CD14-positive monocyte (primary cell): Measurements from ENCODE around the gene RBBP6. TPM values are rescaled to one million over a fixed set of nuclear protein-coding genes. Genes with fewer than 3 reads are reported as not detected.

Source experiments
- DNase-seq, 3 donors: peaks; one replicate each; pipeline ENCODE4 v3.0.0-alpha.2; 2011 to 2022
- H2AFZ ChIP-seq: 2 replicates; pipeline ENCODE4 v1.6.0; 2012; ENCODE audit warnings: mild to moderate bottlenecking, low read depth, low read length, inconsistent platforms; ENCODE audit not compliant: insufficient read depth, poor library complexity, severe bottlenecking
- H3K27ac ChIP-seq, 2 donors: 1 replicate in 1 of 2; 2 replicates in 1 of 2; pipeline ENCODE4 v1.5.1; 2012 to 2013; ENCODE audit warnings: low read length in 2 of 2, control low read depth in 1 of 2, inconsistent platforms in 1 of 2, low read depth in 1 of 2, mild to moderate bottlenecking in 1 of 2
- H3K27me3 ChIP-seq, 2 donors: one replicate each; pipeline versions ENCODE4 v1.6.0 to v1.6.1; 2011 to 2013; ENCODE audit warnings: low read length in 2 of 2; ENCODE audit not compliant: control insufficient read depth in 2 of 2, insufficient read depth in 2 of 2
- H3K36me3 ChIP-seq, 2 donors: replicated peaks in 1 of 2; 1 replicate in 1 of 2; 2 replicates in 1 of 2; pipeline versions ENCODE4 v1.5.1 to v1.6.1; 2012 to 2013; ENCODE audit warnings: low read length in 2 of 2, control low read depth in 1 of 2, inconsistent platforms in 1 of 2, mild to moderate bottlenecking in 1 of 2; ENCODE audit not compliant: insufficient read depth in 2 of 2, control insufficient read depth in 1 of 2
- H3K4me1 ChIP-seq, 2 donors: 1 replicate in 1 of 2; 2 replicates in 1 of 2; pipeline versions ENCODE4 v1.5.1 to v1.6.1; 2012 to 2013; ENCODE audit warnings: low read length in 2 of 2, control low read depth in 1 of 2, inconsistent platforms in 1 of 2, mild to moderate bottlenecking in 1 of 2, moderate library complexity in 1 of 2; ENCODE audit not compliant: insufficient read depth in 2 of 2, control insufficient read depth in 1 of 2
- H3K4me2 ChIP-seq: replicated peaks from 2 replicates; pipeline ENCODE3; 2012; ENCODE audit warnings: low read length, moderate library complexity, mild to moderate bottlenecking; ENCODE audit not compliant: poor library complexity, severe bottlenecking; ENCODE audit errors: extremely low read depth
- H3K4me3 ChIP-seq, 3 experiments: fragments of 200-600 bp in 1 of 3; sonication (generic) in 1 of 3; replicated peaks in 1 of 3; 1 replicate in 2 of 3; 2 replicates in 1 of 3; pipeline ENCODE4 v1.5.1; 2011 to 2013; ENCODE audit warnings: low read length in 3 of 3, mild to moderate bottlenecking in 3 of 3, control low read depth in 2 of 3, low read depth in 2 of 3, inconsistent platforms in 1 of 3, moderate library complexity in 1 of 3
- H3K79me2 ChIP-seq: 2 replicates; pipeline ENCODE4 v1.6.0; 2012; ENCODE audit warnings: mild to moderate bottlenecking, control low read depth, inconsistent platforms, low read length, moderate library complexity; ENCODE audit not compliant: insufficient read depth
- H3K9ac ChIP-seq: 2 replicates; pipeline ENCODE4 v1.6.0; 2017; ENCODE audit warnings: low read length, mild to moderate bottlenecking; ENCODE audit not compliant: insufficient read depth, poor library complexity, severe bottlenecking
- H3K9me3 ChIP-seq, 2 donors: replicated peaks in 1 of 2; 1 replicate in 1 of 2; 2 replicates in 1 of 2; pipeline versions ENCODE4 v1.5.1 to v1.6.1; 2012 to 2013; ENCODE audit warnings: low read length in 2 of 2, control low read depth in 1 of 2; ENCODE audit not compliant: control insufficient read depth in 1 of 2, insufficient read depth in 1 of 2
- H4K20me1 ChIP-seq: 2 replicates; pipeline ENCODE4 v1.6.0; 2012; ENCODE audit warnings: mild to moderate bottlenecking, low read length, control low read depth, moderate library complexity; ENCODE audit not compliant: insufficient read depth
- H3K27ac Mint-ChIP-seq, 7 donors: one replicate each; pipeline ENCODE4 v1.8.0; 2020; ENCODE audit warnings: mild to moderate bottlenecking in 7 of 7, mixed read lengths in 7 of 7, moderate library complexity in 6 of 7, inconsistent platforms in 2 of 7
- H3K27me3 Mint-ChIP-seq, 3 donors: one replicate each; pipeline ENCODE4 v1.8.0; 2021 to 2022; ENCODE audit warnings: low read depth in 3 of 3, mild to moderate bottlenecking in 3 of 3, mixed read lengths in 3 of 3, moderate library complexity in 3 of 3, inconsistent platforms in 1 of 3
- H3K36me3 Mint-ChIP-seq, 2 donors: one replicate each; pipeline ENCODE4 v1.8.0; 2020; ENCODE audit warnings: mixed read lengths in 2 of 2, inconsistent platforms in 1 of 2, mild to moderate bottlenecking in 1 of 2
- H3K4me1 Mint-ChIP-seq: one replicate; pipeline ENCODE4 v1.8.0; 2020; ENCODE audit warnings: mild to moderate bottlenecking, mixed read lengths
- H3K4me3 Mint-ChIP-seq, 2 donors: one replicate each; pipeline ENCODE4 v1.8.0; 2020; ENCODE audit warnings: mild to moderate bottlenecking in 2 of 2, mixed read lengths in 2 of 2, moderate library complexity in 1 of 2
- H3K9me3 Mint-ChIP-seq, 7 donors: one replicate each; pipeline ENCODE4 v1.8.0; 2020 to 2022; ENCODE audit warnings: mixed read lengths in 7 of 7, mild to moderate bottlenecking in 6 of 7, moderate library complexity in 6 of 7, inconsistent platforms in 2 of 7
- WGBS: methylation state at CpG from one replicate; pipeline ENCODE4 v1.1.5; 2013; ENCODE audit warnings: missing lambda C conversion rate; ENCODE audit not compliant: insufficient coverage; 5-methylcytosine and 5-hydroxymethylcytosine counted together
- intact Hi-C, 2 donors: fragments of 100-400 bp; cut with micrococcal nuclease; formaldehyde crosslinking; loops; one replicate each; pipeline versions ENCODE4 v1.15.0 to v1.15.1; 2023
- polyA plus RNA-seq, 3 donors: library from polyadenylated mRNA; depleted of rRNA in 1 of 3; unstranded in 2 of 3; stranded (reverse) in 1 of 3; fragments of 300-500 nt in 2 of 3; fragments of >200 nt in 1 of 3; fragmentation: Illumina TruSeq in 2 of 3; gene quantifications; 1 replicate in 2 of 3; 2 replicates in 1 of 3; pipeline ENCODE4 v1.2.3, GENCODE V29; 2012 to 2021
- TF ChIP-seq, protein P1 (sequence below): fragments of 200-600 bp; IDR thresholded peaks from one replicate; pipeline ENCODE4 v1.8.0; 2022; ENCODE audit warnings: antibody characterized with exemption, mild to moderate bottlenecking

The RBBP6 gene
- polyA plus RNA-seq, 3 donors = 13.2 to 85.2 (median 20.1) TPM

DNA sequence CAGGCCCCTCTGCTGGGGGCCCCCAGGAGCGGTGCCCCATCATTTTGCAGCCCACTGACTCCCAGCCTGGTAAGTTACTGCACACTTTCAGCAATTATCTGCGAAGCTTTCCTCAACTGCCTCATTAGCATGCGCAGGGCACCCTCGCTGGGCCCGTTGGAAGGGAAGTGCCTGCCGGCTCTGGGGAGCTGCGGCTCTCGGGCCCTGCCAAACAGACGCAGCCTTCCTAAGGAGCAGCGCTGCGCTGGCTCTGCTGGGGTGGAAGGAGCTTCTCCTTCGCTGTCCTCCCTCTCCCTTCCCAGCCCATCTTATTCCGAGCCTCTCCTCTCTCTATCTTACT is 71.0 kb downstream of the RBBP6 start:
- H3K79me2 ChIP-seq = no peaks in the 10 kb centered on the region
- no peak overlapping the region for H3K9ac ChIP-seq

DNA sequence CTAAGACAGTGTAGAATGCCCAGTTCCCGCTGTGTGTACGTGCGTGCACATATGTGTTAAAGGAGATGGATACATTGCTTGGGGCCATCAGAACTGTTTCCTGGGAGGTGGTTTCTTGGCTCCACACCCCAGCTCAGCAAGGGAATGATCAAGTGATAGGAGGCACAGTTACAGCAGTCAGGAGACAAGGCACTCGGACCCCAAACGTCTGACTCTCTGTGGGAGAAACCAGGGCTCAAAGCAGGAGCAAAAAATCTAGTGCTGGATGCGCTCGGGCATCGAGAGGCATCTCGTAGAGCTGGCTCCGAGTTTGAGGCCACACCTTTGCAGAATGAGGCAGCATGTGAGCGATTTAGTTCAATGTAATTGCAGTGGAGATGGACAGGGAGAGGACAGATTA is 71.9 kb downstream of the RBBP6 start:
- DNase-seq = no peak
- Mint-ChIP-seq H3K27ac (no peak overlapping the region), H3K9me3 (peaks cover 0 to 5% (median 2%) of the 10 kb centered on the region in 7 donors), H3K27me3 (peaks cover 38 to 58% (median 44%) of the 10 kb centered on the region in 3 donors), H3K36me3 (no peaks in the 10 kb centered on the region), H3K4me3 (peak overlapping the region in 1 of 2 donors; percentile 72), H3K4me1 (peaks cover 3% of the 10 kb centered on the region)
- intact Hi-C loops = no loop called here
- no peak overlapping the region for H3K9ac ChIP-seq
- H3K27me3 ChIP-seq = peaks cover 19 to 33% of the 10 kb centered on the region in 2 donors
- no peak overlapping the region for H3K4me2 ChIP-seq
- 89% methylated on average over 6 of the region's 11 CpGs for WGBS
- no peaks in the 10 kb centered on the region for H4K20me1 ChIP-seq
- TF ChIP-seq, protein P1, sequence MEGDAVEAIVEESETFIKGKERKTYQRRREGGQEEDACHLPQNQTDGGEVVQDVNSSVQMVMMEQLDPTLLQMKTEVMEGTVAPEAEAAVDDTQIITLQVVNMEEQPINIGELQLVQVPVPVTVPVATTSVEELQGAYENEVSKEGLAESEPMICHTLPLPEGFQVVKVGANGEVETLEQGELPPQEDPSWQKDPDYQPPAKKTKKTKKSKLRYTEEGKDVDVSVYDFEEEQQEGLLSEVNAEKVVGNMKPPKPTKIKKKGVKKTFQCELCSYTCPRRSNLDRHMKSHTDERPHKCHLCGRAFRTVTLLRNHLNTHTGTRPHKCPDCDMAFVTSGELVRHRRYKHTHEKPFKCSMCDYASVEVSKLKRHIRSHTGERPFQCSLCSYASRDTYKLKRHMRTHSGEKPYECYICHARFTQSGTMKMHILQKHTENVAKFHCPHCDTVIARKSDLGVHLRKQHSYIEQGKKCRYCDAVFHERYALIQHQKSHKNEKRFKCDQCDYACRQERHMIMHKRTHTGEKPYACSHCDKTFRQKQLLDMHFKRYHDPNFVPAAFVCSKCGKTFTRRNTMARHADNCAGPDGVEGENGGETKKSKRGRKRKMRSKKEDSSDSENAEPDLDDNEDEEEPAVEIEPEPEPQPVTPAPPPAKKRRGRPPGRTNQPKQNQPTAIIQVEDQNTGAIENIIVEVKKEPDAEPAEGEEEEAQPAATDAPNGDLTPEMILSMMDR = no peak
- H3K36me3 ChIP-seq = no peaks in the 10 kb centered on the region
- H3K4me1 ChIP-seq = no peaks in the 10 kb centered on the region
- no peaks in the 10 kb centered on the region for H3K9me3 ChIP-seq
- no peak overlapping the region for H3K4me3 ChIP-seq
- no peaks in the 10 kb centered on the region for H3K79me2 ChIP-seq
- H2AFZ ChIP-seq = no peak overlapping the region
- no peak overlapping the region for H3K27ac ChIP-seq

More for the DNA sequence above, 71.0 kb downstream of the RBBP6 start:
- H3K4me2 ChIP-seq = peak overlapping the region; percentile 3
- no peak overlapping the region for H3K27ac ChIP-seq
- no peaks in the 10 kb centered on the region for H4K20me1 ChIP-seq
- no peaks in the 10 kb centered on the region for H3K9me3 ChIP-seq
- H3K36me3 Mint-ChIP-seq = no peaks in the 10 kb centered on the region
- WGBS = 3% methylated on average over 10 of the region's 13 CpGs
- no peaks in the 10 kb centered on the region for H3K36me3 ChIP-seq
- peak overlapping the region in 1 of 2 donors; percentile 72 for H3K4me3 Mint-ChIP-seq
- H3K27me3 ChIP-seq = peaks cover 19 to 33% of the 10 kb centered on the region in 2 donors
- TF ChIP-seq, protein P1 = no peak
- H3K27me3 Mint-ChIP-seq = peaks cover 38 to 56% (median 42%) of the 10 kb centered on the region in 3 donors
- H3K4me1 ChIP-seq = no peaks in the 10 kb centered on the region
- peaks cover 3% of the 10 kb centered on the region for H3K4me1 Mint-ChIP-seq
- peaks cover 0 to 5% (median 2%) of the 10 kb centered on the region in 7 donors for H3K9me3 Mint-ChIP-seq
- intact Hi-C loops = no loop called here
- H2AFZ ChIP-seq = no peak overlapping the region
- no peak for DNase-seq
- peak overlapping the region in 1 of 7 donors; percentile 31 for H3K27ac Mint-ChIP-seq
- no peak overlapping the region for H3K4me3 ChIP-seq
